ENCODE data around the gene TDRD12.
"Not testable (repeated sequence)": the region's sequence is repeated elsewhere in the genome, so short reads cannot be mapped to it uniquely, and the experiment has no call there.

TDRD12 gene

GRCh38 chr19:32719611-32720059 is at the start of gene TDRD12:
TDRD12 (plus strand) TSS chr19:32719767; CDS start chr19:32720073, 306 bp downstream.
- DNase-seq, result no peak

- no peak for DNase-seq
Observed at GRCh38 chr19:32671883-32672593, 47.5 kb upstream of the TDRD12 start.

GRCh38 chr19:32672841-32673240 is 46.7 kb upstream of the TDRD12 start:
- DNase-seq, result no peak

GRCh38 chr19:32673573-32673972 is 46.0 kb upstream of the TDRD12 start:
- no peak for DNase-seq

GRCh38 chr19:32674153-32674930 is 45.2 kb upstream of the TDRD12 start:
- DNase-seq, result no peak

GRCh38 chr19:32674931-32675719 is 44.4 kb upstream of the TDRD12 start, which contains the start of gene ANKRD27:
ANKRD27 (minus strand) TSS chr19:32675180; CDS start chr19:32659015, 16,165 bp downstream.
- DNase-seq, result peak; percentile 97

- peak; percentile 42 for DNase-seq
Observed at GRCh38 chr19:32675720-32676185, 43.8 kb upstream of the TDRD12 start, which contains the start of gene RGS9BP. RGS9BP (plus strand) TSS chr19:32675848; CDS start chr19:32676264, 416 bp downstream.

- no peak for DNase-seq
Observed at GRCh38 chr19:32676186-32676894, 43.2 kb upstream of the TDRD12 start.

- no peak for DNase-seq
Observed at GRCh38 chr19:32676895-32677359, 42.6 kb upstream of the TDRD12 start.

- DNase-seq, result no peak
Observed at GRCh38 chr19:32677657-32678056, 41.9 kb upstream of the TDRD12 start.

- no peak for DNase-seq
Observed at GRCh38 chr19:32680986-32681385, 38.6 kb upstream of the TDRD12 start.

- DNase-seq, result no peak
Observed at GRCh38 chr19:32682317-32682716, 37.2 kb upstream of the TDRD12 start.

- DNase-seq, result no peak
Observed at GRCh38 chr19:32686847-32687475, 32.6 kb upstream of the TDRD12 start.

- DNase-seq, result no peak
Observed at GRCh38 chr19:32687681-32688080, 31.9 kb upstream of the TDRD12 start.

GRCh38 chr19:32688311-32688710 is 31.3 kb upstream of the TDRD12 start:
- DNase-seq, result no peak

- DNase-seq, result peak; percentile 77
Observed at GRCh38 chr19:32691291-32691951, 28.1 kb upstream of the TDRD12 start, which contains the start of gene NUDT19. NUDT19 (plus strand) TSS chr19:32691821; CDS start chr19:32691961, 140 bp downstream.

GRCh38 chr19:32691952-32692726 is 27.4 kb upstream of the TDRD12 start:
- DNase-seq, result no peak

GRCh38 chr19:32692727-32693061 is 26.9 kb upstream of the TDRD12 start:
- DNase-seq, result no peak

GRCh38 chr19:32693151-32694108 is 26.1 kb upstream of the TDRD12 start:
- not testable (repeated sequence) for DNase-seq
